ENCODE data around the gene MED15. TPM values are rescaled to one million over a fixed set of nuclear protein-coding genes. Genes with fewer than 3 reads are reported as not detected.
A peak's percentile ranks its signal among the peaks of the same experiment; 100 is the strongest.

Gene MED15
- total RNA-seq, 1 donor from 2014 or later = 83.6 TPM

DNA sequence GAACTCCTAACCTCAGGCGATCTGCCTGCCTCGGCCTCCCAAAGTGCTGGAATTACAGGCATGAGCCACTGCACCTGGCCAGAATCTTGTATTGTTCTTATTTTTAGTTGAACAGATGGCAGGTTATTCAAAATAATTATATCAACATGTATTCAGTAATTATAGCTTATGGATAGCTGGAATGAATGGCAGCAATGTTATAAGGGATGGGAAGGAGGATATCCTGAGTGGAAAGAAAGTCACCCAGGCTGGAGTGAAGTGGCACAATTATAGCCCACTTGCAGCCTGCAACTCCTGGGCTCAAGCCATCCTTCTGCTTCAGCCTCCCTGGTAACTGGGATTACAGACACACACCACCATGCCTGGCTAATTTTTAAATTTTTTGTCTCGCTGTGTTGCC is 88.1 kb downstream of the MED15 start:
- no peak overlapping the region for H3K27ac Mint-ChIP-seq (ENCODE audit: unreplicated experiment)
- peaks cover 4% of the 10 kb centered on the region for H3K4me1 Mint-ChIP-seq (ENCODE audit: low read depth, unreplicated experiment)
- peaks cover 3% of the 10 kb centered on the region for H3K9me3 Mint-ChIP-seq (ENCODE audit: unreplicated experiment)
- no peaks in the 10 kb centered on the region for H3K36me3 Mint-ChIP-seq (ENCODE audit: unreplicated experiment)
- TF ChIP-seq, protein P1, sequence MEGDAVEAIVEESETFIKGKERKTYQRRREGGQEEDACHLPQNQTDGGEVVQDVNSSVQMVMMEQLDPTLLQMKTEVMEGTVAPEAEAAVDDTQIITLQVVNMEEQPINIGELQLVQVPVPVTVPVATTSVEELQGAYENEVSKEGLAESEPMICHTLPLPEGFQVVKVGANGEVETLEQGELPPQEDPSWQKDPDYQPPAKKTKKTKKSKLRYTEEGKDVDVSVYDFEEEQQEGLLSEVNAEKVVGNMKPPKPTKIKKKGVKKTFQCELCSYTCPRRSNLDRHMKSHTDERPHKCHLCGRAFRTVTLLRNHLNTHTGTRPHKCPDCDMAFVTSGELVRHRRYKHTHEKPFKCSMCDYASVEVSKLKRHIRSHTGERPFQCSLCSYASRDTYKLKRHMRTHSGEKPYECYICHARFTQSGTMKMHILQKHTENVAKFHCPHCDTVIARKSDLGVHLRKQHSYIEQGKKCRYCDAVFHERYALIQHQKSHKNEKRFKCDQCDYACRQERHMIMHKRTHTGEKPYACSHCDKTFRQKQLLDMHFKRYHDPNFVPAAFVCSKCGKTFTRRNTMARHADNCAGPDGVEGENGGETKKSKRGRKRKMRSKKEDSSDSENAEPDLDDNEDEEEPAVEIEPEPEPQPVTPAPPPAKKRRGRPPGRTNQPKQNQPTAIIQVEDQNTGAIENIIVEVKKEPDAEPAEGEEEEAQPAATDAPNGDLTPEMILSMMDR (IDR thresholded peaks at IDR 0.05; ENCODE audit: partially characterized antibody, unreplicated experiment) = no peak
- DNase-seq = no peak
- peaks cover 4% of the 10 kb centered on the region for H3K27me3 Mint-ChIP-seq (ENCODE audit: unreplicated experiment)
- no peak overlapping the region for H3K4me3 Mint-ChIP-seq (ENCODE audit: unreplicated experiment)

DNA sequence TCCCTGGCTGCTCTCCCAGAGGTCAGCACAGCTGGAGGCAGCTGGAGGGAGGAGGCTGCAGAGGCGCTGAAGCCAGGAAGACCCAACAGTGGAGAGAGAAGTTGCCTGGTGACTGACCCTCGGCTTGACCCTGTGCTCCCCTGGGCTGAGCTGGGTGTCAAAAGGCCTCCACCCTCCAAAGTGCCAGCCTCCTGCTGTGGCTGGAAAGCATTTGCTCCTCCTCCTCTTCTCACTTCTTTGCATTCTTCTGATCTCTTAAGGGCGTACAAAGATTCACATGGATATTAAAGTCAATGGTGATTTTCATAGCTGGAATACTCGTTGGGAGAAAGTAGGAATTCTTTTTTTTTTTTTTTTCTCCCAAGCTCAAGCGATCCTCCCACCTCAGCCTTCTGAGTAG is 91.7 kb downstream of the MED15 start:
- no peak for DNase-seq
- H3K9me3 Mint-ChIP-seq (ENCODE audit: unreplicated experiment) = no peaks in the 10 kb centered on the region
- no peak overlapping the region for H3K4me3 Mint-ChIP-seq (ENCODE audit: unreplicated experiment)
- no peaks in the 10 kb centered on the region for H3K36me3 Mint-ChIP-seq (ENCODE audit: unreplicated experiment)
- H3K27me3 Mint-ChIP-seq (ENCODE audit: unreplicated experiment) = peaks cover 3% of the 10 kb centered on the region
- H3K27ac Mint-ChIP-seq (ENCODE audit: unreplicated experiment) = no peak overlapping the region
- TF ChIP-seq, protein P1 (IDR thresholded peaks at IDR 0.05; ENCODE audit: partially characterized antibody, unreplicated experiment) = no peak
- H3K4me1 Mint-ChIP-seq (ENCODE audit: low read depth, unreplicated experiment) = peaks cover 9% of the 10 kb centered on the region

DNA sequence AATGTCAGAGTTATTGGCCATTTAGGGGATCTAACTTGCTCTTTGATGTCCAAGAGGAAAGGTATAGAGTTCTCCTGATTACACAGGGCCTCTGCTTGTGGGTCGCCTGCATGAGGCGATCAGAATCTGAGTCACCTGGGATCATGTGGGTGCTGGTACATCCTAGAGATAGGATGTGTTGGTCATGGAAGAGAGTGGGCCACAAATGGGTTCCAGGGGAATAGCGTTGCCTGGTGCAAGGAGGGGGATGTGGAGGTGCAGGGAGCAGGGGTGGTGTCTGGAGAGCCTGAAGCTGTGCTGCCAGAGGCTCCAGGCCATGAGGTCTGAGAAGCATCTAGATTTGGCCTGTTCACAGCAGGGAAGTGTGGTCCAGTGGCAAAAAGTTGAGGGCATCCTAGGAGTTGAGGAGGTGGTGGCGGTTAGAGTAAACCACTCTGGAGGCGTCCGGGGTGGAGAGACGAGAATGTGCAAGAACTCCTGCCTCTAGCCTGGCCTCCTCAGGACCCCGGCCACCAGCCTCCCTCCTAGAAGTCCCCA is 92.8 kb downstream of the MED15 start:
- TF ChIP-seq, protein P1 (IDR thresholded peaks at IDR 0.05; ENCODE audit: partially characterized antibody, unreplicated experiment) = no peak
- Mint-ChIP-seq H3K27ac (ENCODE audit: unreplicated experiment) (peak overlapping the region; percentile 64), H3K4me1 (ENCODE audit: low read depth, unreplicated experiment) (peaks cover 9% of the 10 kb centered on the region), H3K36me3 (ENCODE audit: unreplicated experiment) (no peaks in the 10 kb centered on the region), H3K27me3 (ENCODE audit: unreplicated experiment) (peaks cover 5% of the 10 kb centered on the region), H3K9me3 (ENCODE audit: unreplicated experiment) (peaks cover 1% of the 10 kb centered on the region), H3K4me3 (ENCODE audit: unreplicated experiment) (no peak overlapping the region)
- no peak for DNase-seq

DNA sequence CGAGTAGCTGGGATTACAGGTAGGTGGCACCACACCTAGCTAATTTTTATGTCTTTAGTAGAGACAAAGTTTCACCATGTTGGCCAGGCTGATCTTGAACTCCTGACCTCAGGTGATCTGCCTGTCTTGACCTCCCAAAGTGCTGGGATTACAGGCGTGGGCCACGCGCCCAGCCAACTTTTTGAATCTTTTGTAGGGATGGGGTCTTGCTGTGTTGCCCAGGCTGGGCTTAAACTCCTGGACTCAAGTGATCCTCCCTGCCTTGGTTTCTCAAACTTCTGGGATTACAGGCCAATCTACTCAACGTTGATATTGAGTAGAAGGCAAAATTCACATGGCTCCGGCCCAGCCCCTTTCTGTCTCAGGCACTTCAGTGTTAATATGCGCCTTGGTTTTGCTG is 93.9 kb downstream of the MED15 start:
- H3K27me3 Mint-ChIP-seq (ENCODE audit: unreplicated experiment) = peaks cover 9% of the 10 kb centered on the region
- peaks cover 1% of the 10 kb centered on the region for H3K9me3 Mint-ChIP-seq (ENCODE audit: unreplicated experiment)
- no peak overlapping the region for H3K27ac Mint-ChIP-seq (ENCODE audit: unreplicated experiment)
- no peaks in the 10 kb centered on the region for H3K36me3 Mint-ChIP-seq (ENCODE audit: unreplicated experiment)
- DNase-seq = no peak
- H3K4me1 Mint-ChIP-seq (ENCODE audit: low read depth, unreplicated experiment) = peaks cover 12% of the 10 kb centered on the region
- no peak overlapping the region for H3K4me3 Mint-ChIP-seq (ENCODE audit: unreplicated experiment)
- TF ChIP-seq, protein P1 (IDR thresholded peaks at IDR 0.05; ENCODE audit: partially characterized antibody, unreplicated experiment) = no peak

DNA sequence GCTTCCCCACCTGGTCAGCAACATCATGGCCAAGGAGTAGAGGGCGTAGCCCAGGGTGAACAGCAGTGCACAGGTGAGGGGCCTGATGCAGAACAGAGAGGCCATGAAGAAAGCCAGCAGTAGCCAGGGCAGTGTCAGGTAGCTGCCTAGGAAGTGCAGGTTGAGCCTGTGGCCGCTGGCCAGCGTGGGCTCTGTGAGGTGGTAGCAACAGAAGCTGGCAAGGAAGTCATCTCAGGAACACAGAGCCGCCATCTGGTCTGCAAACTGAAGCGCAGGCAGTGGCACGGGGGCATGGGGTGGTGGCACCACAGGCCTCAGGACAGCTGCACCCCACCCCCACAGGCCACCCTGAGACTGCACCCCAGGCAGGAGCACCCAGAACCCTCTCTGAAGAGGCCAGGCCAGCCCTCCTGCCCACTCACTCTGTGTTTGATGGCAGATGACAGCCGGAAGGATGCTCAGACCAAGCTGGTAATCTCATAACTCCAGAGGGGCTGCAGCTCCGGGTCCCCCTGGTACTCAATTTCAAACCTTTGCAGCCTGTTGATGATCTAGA is 95.3 kb downstream of the MED15 start:
- no peak for DNase-seq
- Mint-ChIP-seq H3K4me1 (ENCODE audit: low read depth, unreplicated experiment) (peaks cover 12% of the 10 kb centered on the region), H3K27ac (ENCODE audit: unreplicated experiment) (no peak overlapping the region), H3K9me3 (ENCODE audit: unreplicated experiment) (peaks cover 1% of the 10 kb centered on the region), H3K27me3 (ENCODE audit: unreplicated experiment) (peaks cover 9% of the 10 kb centered on the region), H3K36me3 (ENCODE audit: unreplicated experiment) (no peaks in the 10 kb centered on the region), H3K4me3 (ENCODE audit: unreplicated experiment) (no peak overlapping the region)
- TF ChIP-seq, protein P1 (IDR thresholded peaks at IDR 0.05; ENCODE audit: partially characterized antibody, unreplicated experiment) = no peak
